GM19397 (cell line): ENCODE data around the gene GAREM1.
"Not testable (repeated sequence)": the region's sequence is repeated elsewhere in the genome, so short reads cannot be mapped to it uniquely, and the experiment has no call there.

ENCODE experiments used
- ATAC-seq: cut with Tn5 transposase; IDR thresholded peaks from one replicate; pipeline ENCODE4 v1.9.1; 2021; ENCODE audit warnings: mild to moderate bottlenecking, moderate library complexity; ENCODE audit not compliant: unreplicated experiment

Gene GAREM1

GRCh38 chr18:32372381-32373061, 98.2 kb downstream of the GAREM1 start:
- ATAC-seq = no peak

- no peak for ATAC-seq
Observed at GRCh38 chr18:32372047-32372380, 98.7 kb downstream of the GAREM1 start.

- ATAC-seq = no peak
Observed at GRCh38 chr18:32371384-32371783, 99.3 kb downstream of the GAREM1 start.

GRCh38 chr18:32368991-32369390, 101.7 kb downstream of the GAREM1 start:
- ATAC-seq = no peak

GRCh38 chr18:32368170-32368569, 102.5 kb downstream of the GAREM1 start:
- ATAC-seq = no peak

GRCh38 chr18:32366586-32367538, 103.8 kb downstream of the GAREM1 start:
- ATAC-seq = no peak

GRCh38 chr18:32362484-32362883, 108.2 kb downstream of the GAREM1 start:
- no peak for ATAC-seq

GRCh38 chr18:32360682-32361345, 109.9 kb downstream of the GAREM1 start:
- no peak for ATAC-seq

GRCh38 chr18:32358529-32358928, 112.2 kb downstream of the GAREM1 start:
- ATAC-seq = no peak

GRCh38 chr18:32358075-32358474, 112.6 kb downstream of the GAREM1 start:
- ATAC-seq = no peak

GRCh38 chr18:32355896-32356295, 114.8 kb downstream of the GAREM1 start:
- no peak for ATAC-seq

GRCh38 chr18:32354518-32354917, 116.2 kb downstream of the GAREM1 start:
- ATAC-seq = no peak

GRCh38 chr18:32353257-32353656, 117.4 kb downstream of the GAREM1 start:
- no peak for ATAC-seq

- ATAC-seq = no peak
Observed at GRCh38 chr18:32351032-32351431, 119.7 kb downstream of the GAREM1 start.

GRCh38 chr18:32349728-32350395, 120.8 kb downstream of the GAREM1 start:
- no peak for ATAC-seq

- ATAC-seq = no peak
Observed at GRCh38 chr18:32346671-32347070, 124.0 kb downstream of the GAREM1 start.

- ATAC-seq = no peak
Observed at GRCh38 chr18:32343634-32344033, 127.0 kb downstream of the GAREM1 start.

GRCh38 chr18:32341112-32341511, 129.6 kb downstream of the GAREM1 start:
- ATAC-seq = not testable (repeated sequence)

- ATAC-seq = no peak
Observed at GRCh38 chr18:32339045-32339444, 131.6 kb downstream of the GAREM1 start.

GRCh38 chr18:32337821-32338220, 132.9 kb downstream of the GAREM1 start:
- no peak for ATAC-seq

GRCh38 chr18:32337347-32337746, 133.3 kb downstream of the GAREM1 start:
- no peak for ATAC-seq
